HCT116 (cell line): ENCODE results near the gene TMEM115.

Experiments
- CEBPB ChIP-seq: IDR thresholded peaks from 2 replicates; pipeline ENCODE4 v1.6.1; 2012; ENCODE audit warnings: low read depth
- CTCF ChIP-seq, 3 experiments: fragments of 200-600 bp in 1 of 3; sonication (generic) in 1 of 3; IDR thresholded peaks in 2 of 3; conservative IDR thresholded peaks in 1 of 3; 2 replicates each; pipeline ENCODE4 v1.5.1; 2012 to 2017; ENCODE audit warnings: low read depth in 2 of 3, low read length in 2 of 3, antibody characterized with exemption in 1 of 3, borderline replicate concordance in 1 of 3, control low read depth in 1 of 3, mild to moderate bottlenecking in 1 of 3, mixed read lengths in 1 of 3, mixed run types in 1 of 3, moderate library complexity in 1 of 3; ENCODE audit not compliant: insufficient read depth in 1 of 3
- ELF1 ChIP-seq: IDR thresholded peaks from 2 replicates; pipeline ENCODE4 v1.6.1; 2012; ENCODE audit warnings: low read depth, borderline replicate concordance
- EZH2 ChIP-seq: fragments of 200-600 bp; sonication (generic); IDR thresholded peaks from 2 replicates; pipeline ENCODE4 v1.6.1; 2017; ENCODE audit warnings: antibody characterized with exemption, mixed run types
- MAX ChIP-seq: IDR thresholded peaks from 2 replicates; pipeline ENCODE4 v1.6.1; 2012
- POLR2A ChIP-seq: IDR thresholded peaks from 2 replicates; pipeline ENCODE4 v1.7.0; 2011; ENCODE audit warnings: borderline replicate concordance; ENCODE audit not compliant: insufficient read depth, insufficient read length; ENCODE audit errors: extremely low read depth
- POLR2AphosphoS5 ChIP-seq: IDR thresholded peaks from 2 replicates; pipeline ENCODE4 v1.6.1; 2011; ENCODE audit warnings: mild to moderate bottlenecking, low read depth, low read length, moderate library complexity
- RAD21 ChIP-seq: IDR thresholded peaks from 2 replicates; pipeline ENCODE4 v1.6.1; 2012; ENCODE audit warnings: low read depth, mild to moderate bottlenecking
- SIN3A ChIP-seq: IDR thresholded peaks from 2 replicates; pipeline ENCODE4 v1.6.1; 2012; ENCODE audit warnings: low read depth
- TCF7L2 ChIP-seq: IDR thresholded peaks from 2 replicates; pipeline ENCODE4 v1.7.0; 2011; ENCODE audit warnings: borderline replicate concordance, inconsistent platforms; ENCODE audit not compliant: insufficient read depth, insufficient read length; ENCODE audit errors: extremely low read depth
- ZBTB33 ChIP-seq: IDR thresholded peaks from 2 replicates; pipeline ENCODE4 v1.6.1; 2011; ENCODE audit warnings: mild to moderate bottlenecking, low read length, moderate library complexity; ENCODE audit not compliant: insufficient replicate concordance; ENCODE audit errors: extremely low read depth
- ZNF274 ChIP-seq: fragments of 200-500 bp; sonication (Bioruptor generic); IDR thresholded peaks from 2 replicates; pipeline ENCODE4 v1.6.1; 2014; ENCODE audit warnings: mild to moderate bottlenecking, low read depth, low read length, inconsistent platforms

GRCh38 chr3:50358355-50358910, 888 bp downstream of the TMEM115 start:
- TF ChIP-seq CTCF (IDR thresholded peaks at IDR 0.05 in 2 of 3, conservative IDR thresholded peaks at IDR 0.05 in 1 of 3; ENCODE audit: borderline replicate concordance in 1 of 3, insufficient read depth in 1 of 3, low read depth in 2 of 3, low read length in 2 of 3) (no peak), RAD21 (no peak), SIN3A (no peak), ELF1 (no peak), POLR2A (no peak), EZH2 (no peak), ZNF274 (no peak), TCF7L2 (no peak), POLR2AphosphoS5 (no peak), ZBTB33 (no peak), CEBPB (no peak), MAX (no peak)
